NT2/D1 (cell line): ENCODE data around the gene KRTAP4-11.

Experiments
- SUZ12 ChIP-seq: IDR thresholded peaks from 2 replicates; pipeline ENCODE4 v1.6.1; 2011; ENCODE audit not compliant: insufficient read length, insufficient read depth; ENCODE audit errors: extremely low read depth
- YY1 ChIP-seq: IDR thresholded peaks from 2 replicates; pipeline ENCODE4 v1.6.1; 2011; ENCODE audit not compliant: insufficient read length, insufficient read depth
- ZNF274 ChIP-seq: IDR thresholded peaks from 2 replicates; pipeline ENCODE4 v1.6.1; 2011; ENCODE audit warnings: mild to moderate bottlenecking, low read depth, low read length

DNA sequence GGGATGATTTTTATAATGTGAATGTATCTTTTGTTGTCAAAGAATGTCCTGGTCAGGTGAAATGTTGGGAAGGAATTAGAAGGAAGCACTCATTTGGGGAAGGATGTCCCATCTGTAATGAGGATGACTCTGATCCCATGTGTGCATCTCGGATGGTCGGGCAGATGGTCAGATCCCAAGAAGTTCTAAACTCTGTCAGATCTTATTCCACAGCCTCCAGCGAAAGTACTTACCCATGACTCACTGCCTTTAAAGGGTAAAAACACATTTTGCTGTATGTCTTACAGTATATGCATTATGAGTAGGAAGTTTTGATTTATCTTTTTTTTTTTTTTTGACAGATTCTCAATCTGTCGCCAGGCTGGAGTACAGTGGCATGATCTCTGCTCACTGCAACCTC is 548 bp upstream of the KRTAP4-11 start:
- TF ChIP-seq ZNF274 (no peak), YY1 (no peak), SUZ12 (no peak)
